KMS-11 (cell line): Measurements from ENCODE around the gene SLC25A11.

Experiments used
- H2AFZ ChIP-seq: fragments of 200-600 bp; sonication (generic); 2 replicates; pipeline ENCODE4 v1.6.1; 2016; ENCODE audit warnings: antibody characterized with exemption, mixed run types, low read depth
- H3K27ac ChIP-seq: fragments of 200-600 bp; sonication (generic); 2 replicates; pipeline ENCODE4 v1.6.1; 2016; ENCODE audit warnings: mild to moderate bottlenecking, mixed run types
- H3K27me3 ChIP-seq: fragments of 200-600 bp; sonication (generic); 2 replicates; pipeline ENCODE4 v1.6.1; 2017; ENCODE audit warnings: mild to moderate bottlenecking, low read depth, mixed run types, moderate library complexity; ENCODE audit not compliant: insufficient read depth
- H3K36me3 ChIP-seq: fragments of 200-600 bp; sonication (generic); 2 replicates; pipeline ENCODE4 v1.6.1; 2017; ENCODE audit warnings: mild to moderate bottlenecking, mixed run types; ENCODE audit not compliant: insufficient read depth
- H3K4me1 ChIP-seq: fragments of 200-600 bp; sonication (generic); 2 replicates; pipeline ENCODE4 v1.6.1; 2016; ENCODE audit warnings: mild to moderate bottlenecking, low read depth, mixed run types; ENCODE audit not compliant: poor library complexity, severe bottlenecking
- H3K4me2 ChIP-seq: fragments of 200-600 bp; sonication (generic); 2 replicates; pipeline ENCODE4 v1.7.0; 2016; ENCODE audit warnings: mild to moderate bottlenecking, mixed run types
- H3K4me3 ChIP-seq: fragments of 200-600 bp; sonication (generic); IDR thresholded peaks from 2 replicates; pipeline ENCODE4 v1.6.1; 2017; ENCODE audit warnings: low read depth, low read length, mixed read lengths; ENCODE audit not compliant: insufficient read depth
- H3K79me2 ChIP-seq: fragments of 200-600 bp; sonication (generic); 2 replicates; pipeline ENCODE4 v1.6.1; 2016; ENCODE audit warnings: low read depth, mixed run types; ENCODE audit not compliant: insufficient read depth
- H3K9ac ChIP-seq: fragments of 200-600 bp; sonication (generic); 2 replicates; pipeline ENCODE4 v1.6.1; 2016; ENCODE audit warnings: mild to moderate bottlenecking, mixed run types
- H4K20me1 ChIP-seq: fragments of 200-600 bp; sonication (generic); 2 replicates; pipeline ENCODE4 v1.6.1; 2016; ENCODE audit warnings: mild to moderate bottlenecking, mixed run types; ENCODE audit not compliant: insufficient read depth
- TF ChIP-seq, protein P1 (sequence below): fragments of 200-600 bp; sonication (generic); conservative IDR thresholded peaks from 2 replicates; pipeline ENCODE4 v1.6.1; 2017; ENCODE audit warnings: low read depth, mild to moderate bottlenecking, antibody characterized with exemption, low read length, moderate library complexity, mixed read lengths

The SLC25A11 gene

GRCh38 chr17:4939796-4940554 lies at the start of gene SLC25A11, which contains the start of gene RNF167:
Gene SLC25A11 (minus strand): TSS chr17:4940046. CDS start chr17:4939910, 136 bp downstream.
Gene RNF167 (plus strand): TSS chr17:4940268. CDS start chr17:4940910, 642 bp downstream.
- Histone ChIP-seq H4K20me1 (no peaks in the 10 kb centered on the region), H3K4me2 (peak within 1 kb of the TSS; percentile 45; the same call in 1 of the 2 replicates), H3K36me3 (no peaks in the 10 kb centered on the region), H3K4me1 (no peaks in the 10 kb centered on the region), H2AFZ (no peak within 1 kb of the TSS; the same call in 1 of the 2 replicates), H3K79me2 (no peaks in the 10 kb centered on the region), H3K4me3 (no peak within 1 kb of the TSS), H3K27ac (peak within 1 kb of the TSS; percentile 60), H3K9ac (peak within 1 kb of the TSS; percentile 73; the same call in 1 of the 2 replicates), H3K27me3 (no peaks in the 10 kb centered on the region)
- TF ChIP-seq, protein P1, sequence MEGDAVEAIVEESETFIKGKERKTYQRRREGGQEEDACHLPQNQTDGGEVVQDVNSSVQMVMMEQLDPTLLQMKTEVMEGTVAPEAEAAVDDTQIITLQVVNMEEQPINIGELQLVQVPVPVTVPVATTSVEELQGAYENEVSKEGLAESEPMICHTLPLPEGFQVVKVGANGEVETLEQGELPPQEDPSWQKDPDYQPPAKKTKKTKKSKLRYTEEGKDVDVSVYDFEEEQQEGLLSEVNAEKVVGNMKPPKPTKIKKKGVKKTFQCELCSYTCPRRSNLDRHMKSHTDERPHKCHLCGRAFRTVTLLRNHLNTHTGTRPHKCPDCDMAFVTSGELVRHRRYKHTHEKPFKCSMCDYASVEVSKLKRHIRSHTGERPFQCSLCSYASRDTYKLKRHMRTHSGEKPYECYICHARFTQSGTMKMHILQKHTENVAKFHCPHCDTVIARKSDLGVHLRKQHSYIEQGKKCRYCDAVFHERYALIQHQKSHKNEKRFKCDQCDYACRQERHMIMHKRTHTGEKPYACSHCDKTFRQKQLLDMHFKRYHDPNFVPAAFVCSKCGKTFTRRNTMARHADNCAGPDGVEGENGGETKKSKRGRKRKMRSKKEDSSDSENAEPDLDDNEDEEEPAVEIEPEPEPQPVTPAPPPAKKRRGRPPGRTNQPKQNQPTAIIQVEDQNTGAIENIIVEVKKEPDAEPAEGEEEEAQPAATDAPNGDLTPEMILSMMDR, result no peak

- Histone ChIP-seq H4K20me1 (no peaks in the 10 kb centered on the region), H2AFZ (peak overlapping the region; percentile 44), H3K9ac (peak overlapping the region; percentile 50; the same call in 1 of the 2 replicates), H3K27ac (no peak overlapping the region), H3K4me2 (peak overlapping the region; percentile 39; the same call in 1 of the 2 replicates), H3K4me1 (no peaks in the 10 kb centered on the region), H3K79me2 (no peaks in the 10 kb centered on the region), H3K27me3 (no peaks in the 10 kb centered on the region), H3K36me3 (no peaks in the 10 kb centered on the region), H3K4me3 (no peak overlapping the region)
- TF ChIP-seq, protein P1, result no peak
Measured at GRCh38 chr17:4987767-4988567, 48.1 kb upstream of the SLC25A11 start.

DNA sequence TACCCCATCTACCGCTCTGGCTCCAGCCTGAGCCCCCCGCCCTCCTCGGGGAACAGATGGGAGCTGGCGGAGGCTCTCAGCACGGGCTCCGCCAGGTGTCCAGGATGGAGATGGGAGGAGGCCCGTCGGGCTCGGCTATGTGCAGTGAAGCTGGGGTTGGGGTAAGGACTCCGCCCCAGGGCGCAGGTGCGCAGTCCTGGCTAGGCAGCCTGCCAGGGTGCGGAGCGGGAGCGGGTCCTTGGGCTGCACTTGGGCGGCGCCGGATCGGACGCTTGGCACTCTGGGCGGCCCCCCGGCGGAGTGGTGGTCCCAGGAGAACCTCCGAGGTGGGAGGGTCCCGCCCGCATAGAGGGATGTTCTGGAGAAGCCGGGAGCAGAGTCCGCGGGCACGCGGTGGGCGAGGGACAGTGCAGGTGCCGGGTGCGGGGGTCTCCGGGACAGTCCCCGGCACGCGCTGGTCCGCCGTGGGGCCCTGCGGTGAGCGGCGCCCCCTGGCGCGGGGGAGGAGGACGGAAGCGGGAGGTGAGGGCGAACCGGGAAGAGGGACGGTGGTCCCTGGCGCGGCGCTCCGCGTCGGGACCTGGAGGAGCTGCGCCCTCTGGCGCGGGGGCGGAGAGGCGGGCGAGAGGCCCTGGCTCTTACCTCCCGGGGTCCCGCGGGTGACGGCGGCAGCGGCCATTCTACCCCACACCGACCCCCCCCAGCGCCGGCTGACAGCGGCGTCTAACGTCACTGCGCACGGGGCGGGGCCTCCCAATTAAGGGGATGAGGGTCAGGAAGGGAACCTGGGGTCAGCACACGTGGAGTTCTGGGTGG lies 47.3 kb upstream of the SLC25A11 start, which contains the start of gene CAMTA2:
Gene CAMTA2 (minus strand): TSS at position 725 of the 816 bp plus-strand sequence. CDS start 1,453 bp downstream, outside the sequence.
- peak within 1 kb of the TSS; percentile 44 for H2AFZ ChIP-seq
- no peaks in the 10 kb centered on the region for H3K27me3 ChIP-seq
- H4K20me1 ChIP-seq, result no peaks in the 10 kb centered on the region
- TF ChIP-seq, protein P1, result 0 out of 2 replicates have a peak, but pooled peaks have one; percentile 14
- H3K4me2 ChIP-seq, result peak within 1 kb of the TSS; percentile 39; the same call in 1 of the 2 replicates
- H3K36me3 ChIP-seq, result no peaks in the 10 kb centered on the region
- H3K27ac ChIP-seq, result no peak within 1 kb of the TSS
- no peaks in the 10 kb centered on the region for H3K4me1 ChIP-seq
- no peak within 1 kb of the TSS for H3K4me3 ChIP-seq
- no peaks in the 10 kb centered on the region for H3K79me2 ChIP-seq
- H3K9ac ChIP-seq, result peak within 1 kb of the TSS; percentile 50; the same call in 1 of the 2 replicates

DNA sequence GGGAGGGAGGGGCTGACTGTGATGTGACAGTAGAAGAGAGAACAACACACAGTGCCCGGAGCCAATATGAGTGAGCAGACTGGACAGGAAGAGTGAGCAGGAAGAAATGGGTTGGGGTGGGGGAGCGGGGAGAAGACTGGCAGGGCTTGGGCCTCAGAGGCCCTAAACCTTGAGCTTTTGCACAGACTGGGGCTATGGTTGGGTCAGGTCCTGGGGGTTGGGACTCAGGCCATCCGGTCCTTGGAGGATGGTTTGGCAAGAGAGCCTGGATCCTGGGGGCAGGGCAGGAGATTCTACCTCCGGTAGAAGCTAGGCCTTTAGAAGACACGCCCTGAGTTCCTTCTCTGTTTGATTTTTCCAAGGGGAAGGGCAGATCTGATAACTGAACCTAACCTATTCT lies 46.6 kb upstream of the SLC25A11 start:
- no peaks in the 10 kb centered on the region for H4K20me1 ChIP-seq
- H3K4me1 ChIP-seq, result no peaks in the 10 kb centered on the region
- no peak overlapping the region for H2AFZ ChIP-seq
- H3K27ac ChIP-seq, result no peak overlapping the region
- H3K27me3 ChIP-seq, result no peaks in the 10 kb centered on the region
- H3K4me2 ChIP-seq, result peak overlapping the region; percentile 25; the same call in 1 of the 2 replicates
- H3K36me3 ChIP-seq, result no peaks in the 10 kb centered on the region
- TF ChIP-seq, protein P1, result no peak
- no peak overlapping the region for H3K9ac ChIP-seq
- no peak overlapping the region for H3K4me3 ChIP-seq
- no peaks in the 10 kb centered on the region for H3K79me2 ChIP-seq
